ENCODE data around the gene GABPA. TPM values are rescaled to one million over a fixed set of nuclear protein-coding genes. Genes with fewer than 3 reads are reported as not detected.
A peak's percentile ranks its signal among the peaks of the same experiment; 100 is the strongest.

Gene GABPA
- total and polyA plus RNA-seq, 9 of the 15 experiments (the other 6 are each of a cell fraction or from before 2014, with no cell fraction given), result 8.9 to 35.7 (median 22.8) TPM

DNA sequence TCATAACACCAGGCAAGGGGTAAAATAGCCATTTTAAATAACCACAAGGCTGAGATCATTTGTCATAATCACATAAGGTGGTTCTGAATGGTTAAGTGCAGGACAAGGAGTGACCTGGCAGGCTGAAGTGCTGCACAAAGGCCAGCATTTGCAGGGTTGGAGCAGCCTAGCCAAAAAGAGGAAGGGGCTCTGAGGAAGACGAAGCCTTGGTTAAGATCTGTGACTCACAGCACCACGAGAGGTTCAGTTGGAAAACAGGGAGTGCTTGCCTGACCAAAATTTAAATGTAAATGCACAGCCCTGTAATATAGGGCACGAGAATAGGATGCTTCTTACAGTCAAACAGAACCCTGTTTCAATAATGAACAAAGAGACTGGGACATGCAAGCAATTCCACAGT lies 12.1 kb upstream of the GABPA start:
- no TSS peak for BruUV-seq (replicated peaks)
- FAIRE-seq, result peak; percentile 23
- intact Hi-C loops (cut with micrococcal nuclease), result no loop called here
- Histone ChIP-seq H3K4me1 (replicated peaks in 1 of 2; ENCODE audit: control insufficient read depth in 2 of 2, insufficient read depth in 2 of 2, low read length in 2 of 2) (peaks cover 0 to 4% of the 10 kb centered on the region in 2 experiments; a peak in 3 of 5 replicates), H3K4me2 (ENCODE audit: insufficient read depth, low read length) (no peak overlapping the region), H3K4me3 (no peak overlapping the region), H3K9me1 (ENCODE audit: control insufficient read depth, insufficient read depth, low read length) (peaks cover under 1% of the 10 kb centered on the region), H3K36me3 (ENCODE audit: control insufficient read depth, insufficient read depth, low read length) (peaks cover 58% of the 10 kb centered on the region), H3K9me3 (replicated peaks; ENCODE audit: control insufficient read depth, insufficient read depth, low read depth, low read length) (no peaks in the 10 kb centered on the region), H3K79me2 (ENCODE audit: control insufficient read depth, insufficient read depth, low read length) (peaks cover 18% of the 10 kb centered on the region; the same call in 2 of the 3 replicates), H4K20me1 (replicated peaks; ENCODE audit: control insufficient read depth, insufficient read depth, low read length) (peaks cover 4% of the 10 kb centered on the region; the same call in 1 of the 2 replicates), H2AFZ (ENCODE audit: low read depth, low read length) (no peak overlapping the region), H3K27me3 (ENCODE audit: control insufficient read depth in 2 of 2, insufficient read depth in 2 of 2, low read length in 2 of 2) (no peaks in the 10 kb centered on the region), H3K27ac (ENCODE audit: extremely low read depth, low read depth, low read length) (no peak overlapping the region), H3K9ac (ENCODE audit: insufficient read depth in 1 of 2, low read depth in 2 of 2, low read length in 2 of 2) (no peak overlapping the region)
- no peak for TF ChIP-seq ZNF146 (CRISPR knock-in tag; IDR thresholded peaks at IDR 0.05; ENCODE audit: unreplicated experiment)
- TF ChIP-seq SPI1 (IDR thresholded peaks at IDR 0.05; ENCODE audit: borderline replicate concordance, low read depth, low read length), result peak; percentile 81
- TF ChIP-seq TAF9B (IDR thresholded peaks at IDR 0.05; ENCODE audit: partially characterized antibody), result no peak
- TF ChIP-seq PHB2 (IDR thresholded peaks at IDR 0.05; ENCODE audit: low read depth), result no peak
- TF ChIP-seq NCOA1 (IDR thresholded peaks at IDR 0.05; ENCODE audit: low read depth), result no peak
- in situ Hi-C loops (cut with MboI), result no loop called here
- DNase-seq (ENCODE audit: extremely low read depth in 1 of 4, low spot score in 3 of 4), result no peak
- peak; percentile 7; the same call in 2 of the 3 replicates for ATAC-seq
- POLR2A ChIA-PET, result interaction anchor here (2.5 kb wide), 1 partner anchor 11 kb away, joined by 9 read pairs; no protein-coding TSS in a partner anchor
- CTCF ChIA-PET (ENCODE audit: low intra/inter-chr PET ratio), result no interaction called here
- 63% methylated on average over 3 of the region's 3 CpGs for WGBS (ENCODE audit: insufficient coverage, low coverage, missing lambda C conversion rate)

DNA sequence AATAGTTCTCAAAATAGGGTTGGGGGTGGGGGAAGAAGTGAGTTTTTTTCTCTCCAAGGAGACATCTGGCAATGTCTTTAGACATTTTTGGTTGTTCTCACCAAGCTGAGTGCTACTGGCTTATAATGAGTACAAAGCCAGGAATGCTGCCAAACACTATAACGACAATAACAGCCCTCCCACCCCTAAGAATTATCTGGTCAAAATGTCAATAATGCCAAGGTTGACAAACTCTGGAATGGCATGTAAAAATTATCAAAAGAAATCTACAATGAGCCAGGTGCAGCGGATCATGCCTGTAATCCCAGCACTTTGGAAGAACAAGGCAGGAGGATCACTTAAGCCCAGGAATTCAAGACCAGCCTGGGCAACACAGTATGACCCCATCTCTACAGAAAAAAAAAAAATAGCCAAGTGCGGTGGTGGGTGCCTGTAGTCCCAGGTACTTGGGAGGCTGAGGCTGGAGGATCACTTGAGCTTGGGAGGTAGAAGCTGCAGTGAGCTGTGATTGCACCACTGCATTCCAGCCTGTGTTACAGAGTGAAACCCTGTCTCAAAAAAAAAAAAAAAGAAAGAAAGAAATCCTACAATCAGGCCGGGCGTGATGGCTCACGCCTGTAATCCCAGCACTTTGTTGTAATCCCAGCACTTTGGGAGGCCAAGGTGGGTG lies 2.5 kb upstream of the GABPA start:
- no peaks in the 10 kb centered on the region for H3K9me3 ChIP-seq (replicated peaks; ENCODE audit: control insufficient read depth, insufficient read depth, low read depth, low read length)
- TSS peak; percentile 7 for BruUV-seq (replicated peaks)
- no peak overlapping the region for H2AFZ ChIP-seq (ENCODE audit: low read depth, low read length)
- no peaks in the 10 kb centered on the region; the same call in 1 of the 2 replicates for H4K20me1 ChIP-seq (replicated peaks; ENCODE audit: control insufficient read depth, insufficient read depth, low read length)
- ATAC-seq, result no peak
- no peaks in the 10 kb centered on the region for H3K9me1 ChIP-seq (ENCODE audit: control insufficient read depth, insufficient read depth, low read length)
- H3K4me2 ChIP-seq (ENCODE audit: insufficient read depth, low read length), result peak overlapping the region; percentile 19; the same call in 1 of the 2 replicates
- H3K27ac ChIP-seq (ENCODE audit: extremely low read depth, low read depth, low read length), result peak overlapping the region; percentile 7; the same call in 1 of the 3 replicates
- peak overlapping the region in 1 of 2 experiments; percentile 97; a peak in 1 of 4 replicates for H3K9ac ChIP-seq (ENCODE audit: insufficient read depth in 1 of 2, low read depth in 2 of 2, low read length in 2 of 2)
- H3K36me3 ChIP-seq (ENCODE audit: control insufficient read depth, insufficient read depth, low read length), result peaks cover 63% of the 10 kb centered on the region
- peaks cover 94% of the 10 kb centered on the region for H3K79me2 ChIP-seq (ENCODE audit: control insufficient read depth, insufficient read depth, low read length)
- in situ Hi-C loops (cut with MboI) (no loop called here), intact Hi-C loops (cut with micrococcal nuclease) (no loop called here)
- POLR2A ChIA-PET, result interaction anchor here (0.8 kb wide), 1 partner anchor 13 kb away, joined by 3 read pairs; no protein-coding TSS in a partner anchor
- H3K4me1 ChIP-seq (replicated peaks in 1 of 2; ENCODE audit: control insufficient read depth in 2 of 2, insufficient read depth in 2 of 2, low read length in 2 of 2), result peaks cover 7 to 18% of the 10 kb centered on the region in 2 experiments; a peak in 4 of 5 replicates
- CTCF ChIA-PET (ENCODE audit: low intra/inter-chr PET ratio), result no interaction called here
- no peaks in the 10 kb centered on the region for H3K27me3 ChIP-seq (ENCODE audit: control insufficient read depth in 2 of 2, insufficient read depth in 2 of 2, low read length in 2 of 2)
- no peak for FAIRE-seq
- H3K4me3 ChIP-seq, result no peak overlapping the region; the same call in 1 of the 2 replicates
- 85% methylated on average over 4 of the region's 6 CpGs for WGBS (ENCODE audit: insufficient coverage, low coverage, missing lambda C conversion rate)
- no peak for DNase-seq (ENCODE audit: extremely low read depth in 1 of 4, low spot score in 3 of 4)
- no peak for TF ChIP-seq TEAD4 (IDR thresholded peaks at IDR 0.05; ENCODE audit: low read length)
- 0 out of 2 replicates have a peak, but pooled peaks have one; percentile 19 for TF ChIP-seq TEAD4 (CRISPR knock-in tag; IDR thresholded peaks at IDR 0.05; ENCODE audit: borderline replicate concordance)
- no peak for TF ChIP-seq ZNF696 (CRISPR knock-in tag; conservative IDR thresholded peaks at IDR 0.05)
- TF ChIP-seq KLF1 (tag; IDR thresholded peaks at IDR 0.05), result no peak
- no peak for TF ChIP-seq SREBF1 (IDR thresholded peaks at IDR 0.05; ENCODE audit: borderline replicate concordance, low read depth, low read length)
- TF ChIP-seq ZNF311 (CRISPR knock-in tag; IDR thresholded peaks at IDR 0.05), result no peak
- TF ChIP-seq DIDO1 (tag; IDR thresholded peaks at IDR 0.05; ENCODE audit: low read depth), result no peak
- TF ChIP-seq TEAD1 (CRISPR knock-in tag; IDR thresholded peaks at IDR 0.05), result 0 out of 4 replicates have a peak, but pooled peaks of 1 of the 2 experiments have one; percentile 28
- no peak for TF ChIP-seq FOXJ2 (tag; IDR thresholded peaks at IDR 0.05)
- TF ChIP-seq HEY1 (CRISPR knock-in tag; IDR thresholded peaks at IDR 0.05; ENCODE audit: borderline replicate concordance), result no peak
- no peak for TF ChIP-seq ILF3 (IDR thresholded peaks at IDR 0.05; ENCODE audit: borderline replicate concordance)
- no peak for TF ChIP-seq ZNF408 (CRISPR knock-in tag; IDR thresholded peaks at IDR 0.05; ENCODE audit: low read depth)
